ENCODE results near the gene CEP128.

GRCh38 chr14:80726211-80726610 lies 215.3 kb downstream of the CEP128 start:
- no peak for TF ChIP-seq CTCF (IDR thresholded peaks at IDR 0.05)
- TF ChIP-seq POLR2A (IDR thresholded peaks at IDR 0.05): no peak

Data from gastroesophageal sphincter (tissue), 3 donors.